ENCODE results near the gene RSU1.

RSU1 gene

GRCh38 chr10:16795410-16796073 lies 21.7 kb downstream of the RSU1 start (continued):
- TF ChIP-seq PATZ1 (CRISPR knock-in tag; IDR thresholded peaks at IDR 0.05; ENCODE audit: borderline replicate concordance) (no peak), POU6F1 (CRISPR knock-in tag; IDR thresholded peaks at IDR 0.05; ENCODE audit: borderline replicate concordance, low read depth) (no peak), RARB (CRISPR knock-in tag; IDR thresholded peaks at IDR 0.05) (no peak), ZNF565 (CRISPR knock-in tag; conservative IDR thresholded peaks at IDR 0.05; ENCODE audit: low read depth) (no peak), ESRRG (CRISPR knock-in tag; IDR thresholded peaks at IDR 0.05) (no peak), PPARA (CRISPR knock-in tag; IDR thresholded peaks at IDR 0.05; ENCODE audit: borderline replicate concordance) (no peak), TOX (CRISPR knock-in tag; IDR thresholded peaks at IDR 0.05; ENCODE audit: borderline replicate concordance) (no peak), ZNF70 (CRISPR knock-in tag; IDR thresholded peaks at IDR 0.05) (no peak), GLIS3 (CRISPR knock-in tag; IDR thresholded peaks at IDR 0.05) (no peak), ARNTL (CRISPR knock-in tag; IDR thresholded peaks at IDR 0.05; ENCODE audit: borderline replicate concordance, low read depth) (no peak)

GRCh38 chr10:16794005-16794404 lies 23.2 kb downstream of the RSU1 start:
- ATAC-seq = no peak
- no peak for TF ChIP-seq POU6F1 (CRISPR knock-in tag; IDR thresholded peaks at IDR 0.05; ENCODE audit: borderline replicate concordance, low read depth)
- no peak for TF ChIP-seq CSDC2 (CRISPR knock-in tag; IDR thresholded peaks at IDR 0.05)
- no peak for TF ChIP-seq ZNF8 (CRISPR knock-in tag; IDR thresholded peaks at IDR 0.05)
- no peak for TF ChIP-seq ZFP30 (CRISPR knock-in tag; IDR thresholded peaks at IDR 0.05)
- no peak for TF ChIP-seq TSHZ2 (CRISPR knock-in tag; IDR thresholded peaks at IDR 0.05)
- no peak for TF ChIP-seq RARB (CRISPR knock-in tag; IDR thresholded peaks at IDR 0.05)
- no peak for TF ChIP-seq CREB5 (CRISPR knock-in tag; IDR thresholded peaks at IDR 0.05; ENCODE audit: low read depth)
- no peak for TF ChIP-seq TOX (CRISPR knock-in tag; IDR thresholded peaks at IDR 0.05; ENCODE audit: borderline replicate concordance)
- TF ChIP-seq PATZ1 (CRISPR knock-in tag; IDR thresholded peaks at IDR 0.05; ENCODE audit: borderline replicate concordance) = no peak
- TF ChIP-seq TCF4 (CRISPR knock-in tag; IDR thresholded peaks at IDR 0.05; ENCODE audit: borderline replicate concordance) = no peak
- TF ChIP-seq GLIS3 (CRISPR knock-in tag; IDR thresholded peaks at IDR 0.05) = no peak
- TF ChIP-seq SNAI2 (CRISPR knock-in tag; IDR thresholded peaks at IDR 0.05) = no peak
- no peak for TF ChIP-seq ZNF565 (CRISPR knock-in tag; conservative IDR thresholded peaks at IDR 0.05; ENCODE audit: low read depth)
- no peak for TF ChIP-seq ESRRG (CRISPR knock-in tag; IDR thresholded peaks at IDR 0.05)
- no peak for TF ChIP-seq OSR1 (CRISPR knock-in tag; IDR thresholded peaks at IDR 0.05)
